ENCODE results near the gene DERL3.

Gene DERL3

GRCh38 chr22:23789638-23790037 is 49.2 kb downstream of the DERL3 start:
- H3K4me3 ChIP-seq (ENCODE audit: low read length) = no peak overlapping the region
- TF ChIP-seq, protein P1, sequence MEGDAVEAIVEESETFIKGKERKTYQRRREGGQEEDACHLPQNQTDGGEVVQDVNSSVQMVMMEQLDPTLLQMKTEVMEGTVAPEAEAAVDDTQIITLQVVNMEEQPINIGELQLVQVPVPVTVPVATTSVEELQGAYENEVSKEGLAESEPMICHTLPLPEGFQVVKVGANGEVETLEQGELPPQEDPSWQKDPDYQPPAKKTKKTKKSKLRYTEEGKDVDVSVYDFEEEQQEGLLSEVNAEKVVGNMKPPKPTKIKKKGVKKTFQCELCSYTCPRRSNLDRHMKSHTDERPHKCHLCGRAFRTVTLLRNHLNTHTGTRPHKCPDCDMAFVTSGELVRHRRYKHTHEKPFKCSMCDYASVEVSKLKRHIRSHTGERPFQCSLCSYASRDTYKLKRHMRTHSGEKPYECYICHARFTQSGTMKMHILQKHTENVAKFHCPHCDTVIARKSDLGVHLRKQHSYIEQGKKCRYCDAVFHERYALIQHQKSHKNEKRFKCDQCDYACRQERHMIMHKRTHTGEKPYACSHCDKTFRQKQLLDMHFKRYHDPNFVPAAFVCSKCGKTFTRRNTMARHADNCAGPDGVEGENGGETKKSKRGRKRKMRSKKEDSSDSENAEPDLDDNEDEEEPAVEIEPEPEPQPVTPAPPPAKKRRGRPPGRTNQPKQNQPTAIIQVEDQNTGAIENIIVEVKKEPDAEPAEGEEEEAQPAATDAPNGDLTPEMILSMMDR (conservative IDR thresholded peaks at IDR 0.05; ENCODE audit: low read length) = no peak
- no peak for DNase-seq (ENCODE audit: low read depth)

DNA sequence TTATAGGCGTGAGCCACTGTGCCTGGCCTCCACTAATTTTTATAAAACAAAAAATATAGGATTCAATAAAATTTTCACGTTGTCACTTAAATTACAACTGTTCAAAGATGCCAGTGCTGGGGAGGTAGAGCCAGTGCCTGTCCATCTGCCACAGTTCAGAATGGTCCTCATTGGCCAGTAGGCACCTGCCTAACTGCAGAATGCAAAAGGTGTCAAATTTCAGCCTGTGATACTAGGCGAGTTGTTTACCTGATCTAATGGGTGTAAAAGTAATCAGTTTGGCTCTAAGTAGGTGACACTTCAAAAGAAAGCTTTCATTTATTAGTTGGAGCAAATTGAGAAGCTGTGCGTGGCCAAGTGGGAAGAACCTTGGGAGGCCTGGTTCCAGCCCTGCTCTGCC is 49.7 kb downstream of the DERL3 start:
- no peak for DNase-seq (ENCODE audit: low read depth)
- TF ChIP-seq, protein P1 (conservative IDR thresholded peaks at IDR 0.05; ENCODE audit: low read length) = no peak
- no peak overlapping the region for H3K4me3 ChIP-seq (ENCODE audit: low read length)

- no peak for DNase-seq (ENCODE audit: low read depth)
- peak overlapping the region; percentile 85 for H3K4me3 ChIP-seq (ENCODE audit: low read length)
- TF ChIP-seq, protein P1 (conservative IDR thresholded peaks at IDR 0.05; ENCODE audit: low read length) = no peak
Measured at GRCh38 chr22:23787910-23788309, 50.9 kb downstream of the DERL3 start.

DNA sequence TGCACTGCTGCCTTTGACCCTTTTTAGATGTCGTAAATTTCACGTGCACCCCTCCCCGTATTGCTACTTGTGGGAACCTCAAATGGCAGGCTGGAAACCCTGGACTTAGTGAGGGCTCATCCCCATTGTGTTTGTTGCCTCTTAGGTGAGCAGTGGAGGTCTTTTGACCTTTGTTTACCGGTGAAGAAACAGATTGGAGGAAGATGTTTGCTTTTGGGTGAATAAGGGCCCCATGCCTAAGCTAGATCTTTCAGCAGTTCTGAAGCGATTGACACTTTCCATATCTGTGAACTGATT is 51.3 kb downstream of the DERL3 start:
- TF ChIP-seq, protein P1 (conservative IDR thresholded peaks at IDR 0.05; ENCODE audit: low read length) = no peak
- DNase-seq (ENCODE audit: low read depth) = no peak
- H3K4me3 ChIP-seq (ENCODE audit: low read length) = peak overlapping the region; percentile 85

DNA sequence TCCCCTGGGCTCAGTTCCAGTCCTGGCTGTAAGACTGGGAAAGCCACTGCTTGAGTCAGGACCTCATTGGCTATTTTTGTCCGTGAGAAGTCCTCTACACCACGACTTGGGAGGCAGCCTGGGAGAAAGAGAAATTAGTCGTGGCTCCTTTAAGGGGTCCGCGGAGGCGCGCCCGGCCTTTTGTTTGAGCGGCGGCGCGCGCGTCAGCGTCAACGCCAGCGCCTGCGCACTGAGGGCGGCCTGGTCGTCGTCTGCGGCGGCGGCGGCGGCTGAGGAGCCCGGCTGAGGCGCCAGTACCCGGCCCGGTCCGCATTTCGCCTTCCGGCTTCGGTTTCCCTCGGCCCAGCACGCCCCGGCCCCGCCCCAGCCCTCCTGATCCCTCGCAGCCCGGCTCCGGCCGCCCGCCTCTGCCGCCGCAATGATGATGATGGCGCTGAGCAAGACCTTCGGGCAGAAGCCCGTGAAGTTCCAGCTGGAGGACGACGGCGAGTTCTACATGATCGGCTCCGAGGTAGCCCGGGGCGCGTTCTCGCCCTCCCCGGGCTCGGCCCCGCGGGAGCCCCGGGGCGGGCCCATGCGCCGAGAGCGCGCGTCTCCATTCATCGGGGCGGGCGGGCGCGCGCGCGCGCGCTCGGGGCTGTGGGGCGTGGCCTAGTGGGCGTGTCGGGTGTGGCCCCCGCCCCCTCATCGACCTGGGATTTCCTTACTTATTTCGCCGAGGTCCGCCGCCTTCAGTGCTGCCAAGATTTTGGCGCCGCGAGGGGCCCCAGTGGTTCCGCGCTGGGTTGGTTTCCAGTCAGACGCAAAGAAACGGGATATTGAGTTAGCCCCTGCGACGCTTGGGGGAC is 51.8 kb downstream of the DERL3 start, which contains the start of gene SMARCB1:
SMARCB1 (plus strand) TSS at position 215 of the 848 bp plus-strand sequence; CDS start at position 419, 204 bp downstream.
- TF ChIP-seq, protein P1 (conservative IDR thresholded peaks at IDR 0.05; ENCODE audit: low read length) = no peak
- H3K4me3 ChIP-seq (ENCODE audit: low read length) = peak within 1 kb of the TSS; percentile 85
- peak; percentile 95 for DNase-seq (ENCODE audit: low read depth)

DNA sequence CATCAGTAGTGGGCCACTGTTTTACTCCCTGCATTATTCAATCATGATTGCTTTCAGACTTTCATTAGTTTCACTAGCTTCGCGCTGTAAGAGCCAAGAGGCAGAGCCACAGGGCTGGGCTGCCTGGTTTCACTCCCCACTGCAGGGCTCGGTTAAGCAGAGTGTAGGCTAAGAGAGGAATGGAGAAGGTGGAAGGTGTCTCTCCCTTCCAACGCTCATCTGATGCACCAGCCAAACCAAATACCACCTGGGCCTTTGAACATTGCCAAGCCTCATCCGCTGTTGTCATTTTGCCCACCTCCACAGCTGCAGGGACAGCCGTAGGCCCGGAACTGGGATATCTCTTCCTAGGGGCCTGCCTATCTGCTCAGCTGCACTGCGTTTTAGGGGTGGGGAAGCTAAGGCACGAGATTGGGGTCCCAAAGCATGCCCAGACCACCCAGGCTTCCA is 52.5 kb downstream of the DERL3 start:
- peak; percentile 22 for DNase-seq (ENCODE audit: low read depth)
- peak overlapping the region; percentile 54 for H3K4me3 ChIP-seq (ENCODE audit: low read length)
- TF ChIP-seq, protein P1 (conservative IDR thresholded peaks at IDR 0.05; ENCODE audit: low read length) = no peak

Data from AG10803 (cell line).